ENCODE measurements around the gene REPIN1. TPM values are rescaled to one million over a fixed set of nuclear protein-coding genes. Genes with fewer than 3 reads are reported as not detected.

The REPIN1 gene
- total RNA-seq, 1 donor from 2014 or later: 49.4 TPM

DNA sequence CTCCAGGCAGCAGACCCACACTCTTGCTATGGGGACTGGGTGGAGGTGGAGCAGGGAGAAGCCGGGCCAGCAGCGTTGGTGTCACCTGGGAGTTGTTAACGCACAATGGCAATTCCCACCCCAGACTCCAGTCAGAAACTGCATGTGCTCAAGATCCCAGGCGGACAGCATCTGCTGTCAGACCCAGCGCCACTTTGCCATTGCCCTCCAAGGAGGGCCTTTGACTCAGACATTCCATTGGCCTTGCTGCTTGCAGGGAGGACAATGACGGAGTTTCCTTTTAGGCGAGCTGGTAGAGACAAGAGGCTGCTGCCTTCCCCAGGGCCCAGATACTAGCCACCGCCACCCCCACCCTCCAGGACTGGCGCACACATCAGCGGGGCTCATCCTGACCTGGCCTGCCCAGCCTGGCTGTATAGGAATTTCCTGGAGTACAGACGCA is 45.0 kb downstream of the REPIN1 start:
- Histone ChIP-seq H3K27ac (no peak overlapping the region), H3K36me3 (no peaks in the 10 kb centered on the region), H3K9me3 (no peaks in the 10 kb centered on the region), H3K4me1 (no peaks in the 10 kb centered on the region), H3K4me3 (no peak overlapping the region), H3K27me3 (no peaks in the 10 kb centered on the region)
- DNase-seq (ENCODE audit: extremely low spot score in 2 of 2): no peak
- TF ChIP-seq, protein P1, sequence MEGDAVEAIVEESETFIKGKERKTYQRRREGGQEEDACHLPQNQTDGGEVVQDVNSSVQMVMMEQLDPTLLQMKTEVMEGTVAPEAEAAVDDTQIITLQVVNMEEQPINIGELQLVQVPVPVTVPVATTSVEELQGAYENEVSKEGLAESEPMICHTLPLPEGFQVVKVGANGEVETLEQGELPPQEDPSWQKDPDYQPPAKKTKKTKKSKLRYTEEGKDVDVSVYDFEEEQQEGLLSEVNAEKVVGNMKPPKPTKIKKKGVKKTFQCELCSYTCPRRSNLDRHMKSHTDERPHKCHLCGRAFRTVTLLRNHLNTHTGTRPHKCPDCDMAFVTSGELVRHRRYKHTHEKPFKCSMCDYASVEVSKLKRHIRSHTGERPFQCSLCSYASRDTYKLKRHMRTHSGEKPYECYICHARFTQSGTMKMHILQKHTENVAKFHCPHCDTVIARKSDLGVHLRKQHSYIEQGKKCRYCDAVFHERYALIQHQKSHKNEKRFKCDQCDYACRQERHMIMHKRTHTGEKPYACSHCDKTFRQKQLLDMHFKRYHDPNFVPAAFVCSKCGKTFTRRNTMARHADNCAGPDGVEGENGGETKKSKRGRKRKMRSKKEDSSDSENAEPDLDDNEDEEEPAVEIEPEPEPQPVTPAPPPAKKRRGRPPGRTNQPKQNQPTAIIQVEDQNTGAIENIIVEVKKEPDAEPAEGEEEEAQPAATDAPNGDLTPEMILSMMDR (IDR thresholded peaks at IDR 0.05): no peak
- TF ChIP-seq POLR2A (IDR thresholded peaks at IDR 0.05): no peak
- TF ChIP-seq POLR2AphosphoS5 (IDR thresholded peaks at IDR 0.05; ENCODE audit: insufficient read depth in 1 of 2, low read depth in 1 of 2): no peak
- intact Hi-C loops (cut with DNase I): no loop called here

DNA sequence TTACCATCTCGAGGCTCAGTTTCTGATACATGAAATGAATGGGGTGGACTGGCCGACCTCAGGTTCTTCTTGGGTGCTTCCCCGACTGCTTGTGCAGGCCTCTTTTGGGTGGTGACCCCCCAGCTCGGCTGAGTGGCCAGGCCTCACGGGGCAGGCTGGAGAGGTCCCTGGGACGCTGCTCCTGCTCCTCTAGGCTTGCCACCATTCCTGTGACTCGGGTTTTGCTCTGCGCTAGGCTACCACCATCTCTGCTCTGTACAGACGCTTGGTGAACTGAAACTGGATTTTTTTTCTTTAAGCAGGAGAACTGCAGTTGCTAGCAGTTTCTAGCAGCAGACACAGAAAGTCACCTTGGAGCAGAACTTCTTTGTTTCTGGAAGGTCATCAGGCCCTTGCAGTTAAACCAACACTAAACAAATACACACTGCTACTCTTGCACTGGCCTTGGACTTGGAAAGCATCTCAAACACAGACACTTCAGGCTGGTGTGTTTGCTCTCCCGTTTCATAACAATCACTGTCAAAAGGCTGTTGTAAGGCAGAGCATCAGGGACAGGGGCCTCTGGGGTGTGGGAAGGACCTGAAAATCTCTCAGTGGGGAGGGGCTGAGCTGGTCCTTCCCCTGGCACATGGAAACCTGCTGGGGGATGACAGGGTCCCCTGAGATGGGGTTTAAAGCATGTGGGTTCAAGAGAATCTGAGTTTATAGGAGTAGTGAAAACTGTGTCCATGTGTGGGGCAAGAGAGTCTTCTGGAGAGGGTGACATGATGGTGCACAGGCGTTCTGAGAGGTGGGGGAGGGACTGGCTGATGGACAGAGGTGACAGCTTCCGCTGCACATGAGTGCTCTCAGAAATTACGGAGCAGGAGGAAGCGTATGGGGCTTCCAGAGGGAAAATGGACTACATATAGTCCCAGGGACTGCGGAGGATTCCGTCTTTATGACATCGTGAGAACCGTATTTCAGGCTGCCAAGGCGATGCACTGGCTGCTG is 46.8 kb downstream of the REPIN1 start:
- intact Hi-C loops (cut with DNase I): no loop called here
- no peaks in the 10 kb centered on the region for H3K36me3 ChIP-seq

DNA sequence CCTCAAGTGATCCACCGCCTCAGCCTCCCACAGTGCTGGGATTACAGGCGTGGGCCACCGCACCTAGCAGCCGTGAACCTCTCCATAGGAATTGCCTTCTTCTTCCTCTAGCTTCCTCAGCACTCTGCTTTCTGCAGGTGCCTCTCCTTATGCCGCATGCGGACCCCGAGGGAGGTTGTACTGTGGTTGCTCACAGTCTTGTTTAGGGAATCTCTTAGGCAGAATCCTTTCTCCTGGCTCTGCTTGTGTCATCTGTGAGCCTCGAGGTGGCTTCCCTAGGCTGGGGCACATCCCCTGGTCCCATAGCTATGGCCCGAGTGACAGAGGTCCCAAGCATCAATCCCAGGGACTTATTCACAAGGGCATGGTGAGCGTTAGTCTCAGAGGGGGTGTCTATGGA is 48.6 kb downstream of the REPIN1 start:
- no peak overlapping the region for H3K4me3 ChIP-seq
- peak in 1 of 2 donors; percentile 71 for DNase-seq (ENCODE audit: extremely low spot score in 2 of 2)
- H3K9me3 ChIP-seq: no peaks in the 10 kb centered on the region
- no peaks in the 10 kb centered on the region for H3K36me3 ChIP-seq
- no peak overlapping the region for H3K27ac ChIP-seq
- H3K4me1 ChIP-seq: no peaks in the 10 kb centered on the region
- no peaks in the 10 kb centered on the region for H3K27me3 ChIP-seq
- intact Hi-C loops (cut with DNase I): no loop called here
- TF ChIP-seq, protein P1 (IDR thresholded peaks at IDR 0.05): no peak
- no peak for TF ChIP-seq POLR2AphosphoS5 (IDR thresholded peaks at IDR 0.05; ENCODE audit: insufficient read depth in 1 of 2, low read depth in 1 of 2)
- no peak for TF ChIP-seq POLR2A (IDR thresholded peaks at IDR 0.05)

More for the DNA sequence above, 46.8 kb downstream of the REPIN1 start:
- Histone ChIP-seq H3K27me3 (no peaks in the 10 kb centered on the region), H3K4me3 (no peak overlapping the region), H3K27ac (no peak overlapping the region), H3K4me1 (no peaks in the 10 kb centered on the region), H3K9me3 (no peaks in the 10 kb centered on the region)
- TF ChIP-seq POLR2A (IDR thresholded peaks at IDR 0.05) (no peak), POLR2AphosphoS5 (IDR thresholded peaks at IDR 0.05; ENCODE audit: insufficient read depth in 1 of 2, low read depth in 1 of 2) (no peak)
- TF ChIP-seq, protein P1 (IDR thresholded peaks at IDR 0.05): no peak
- peak in 1 of 2 donors; percentile 31 for DNase-seq (ENCODE audit: extremely low spot score in 2 of 2)

DNA sequence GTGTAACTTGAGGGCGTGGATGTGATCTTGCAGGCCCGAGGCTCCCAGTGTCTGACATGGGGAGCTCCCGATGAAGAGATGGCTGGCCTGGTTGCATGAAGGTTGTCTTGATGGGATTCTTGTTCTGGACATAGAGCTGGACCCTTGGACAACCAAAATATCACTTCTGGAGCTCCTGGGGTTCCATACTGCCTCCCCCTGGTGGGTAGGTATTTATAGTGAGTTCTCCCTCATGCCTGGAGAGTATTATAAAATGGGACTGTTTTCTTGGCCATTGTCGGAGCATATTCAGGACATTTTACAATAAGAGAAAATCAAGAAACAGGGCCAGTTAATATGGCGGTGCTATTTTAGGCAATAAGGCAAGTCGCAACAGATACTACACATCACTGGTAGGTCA is 49.2 kb downstream of the REPIN1 start:
- Histone ChIP-seq H3K4me1 (no peaks in the 10 kb centered on the region), H3K36me3 (no peaks in the 10 kb centered on the region), H3K27me3 (no peaks in the 10 kb centered on the region), H3K4me3 (no peak overlapping the region), H3K9me3 (no peaks in the 10 kb centered on the region), H3K27ac (no peak overlapping the region)
- intact Hi-C loops (cut with DNase I): no loop called here
- TF ChIP-seq, protein P1 (IDR thresholded peaks at IDR 0.05): no peak
- TF ChIP-seq POLR2AphosphoS5 (IDR thresholded peaks at IDR 0.05; ENCODE audit: insufficient read depth in 1 of 2, low read depth in 1 of 2): no peak
- no peak for TF ChIP-seq POLR2A (IDR thresholded peaks at IDR 0.05)
- DNase-seq (ENCODE audit: extremely low spot score in 2 of 2): no peak

DNA sequence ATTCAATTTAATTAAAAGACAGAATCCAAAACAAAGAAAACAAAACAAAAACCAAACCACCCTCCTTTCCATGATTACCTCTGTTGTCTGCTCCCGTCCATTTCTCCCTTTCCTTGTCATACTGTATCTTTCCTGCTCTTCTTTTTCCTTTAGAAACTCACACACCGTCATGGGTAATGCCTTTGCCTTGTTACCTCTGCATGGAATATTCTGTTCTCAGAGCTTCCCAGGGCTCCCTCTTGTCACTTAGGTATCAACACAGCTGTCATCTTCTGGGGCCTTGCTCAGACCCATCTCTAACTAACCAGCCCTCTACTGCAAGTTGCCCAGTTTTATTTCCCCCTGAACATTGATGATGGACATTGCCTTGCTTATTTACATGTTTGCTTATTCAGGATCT is 51.6 kb downstream of the REPIN1 start:
- no peaks in the 10 kb centered on the region for H3K27me3 ChIP-seq
- no peak overlapping the region for H3K4me3 ChIP-seq
- no peaks in the 10 kb centered on the region for H3K36me3 ChIP-seq
- H3K27ac ChIP-seq: no peak overlapping the region
- no peak for DNase-seq (ENCODE audit: extremely low spot score in 2 of 2)
- H3K9me3 ChIP-seq: no peaks in the 10 kb centered on the region
- H3K4me1 ChIP-seq: no peaks in the 10 kb centered on the region
- intact Hi-C loops (cut with DNase I): no loop called here
- TF ChIP-seq, protein P1 (IDR thresholded peaks at IDR 0.05): no peak
- no peak for TF ChIP-seq POLR2AphosphoS5 (IDR thresholded peaks at IDR 0.05; ENCODE audit: insufficient read depth in 1 of 2, low read depth in 1 of 2)
- TF ChIP-seq POLR2A (IDR thresholded peaks at IDR 0.05): no peak
